NCI-H82 treated with DMSO at 0.1 percent for 48 hours (cell line): Measurements from ENCODE around the gene MIPOL1.
"Not testable (repeated sequence)": the region's sequence is repeated elsewhere in the genome, so short reads cannot be mapped to it uniquely, and the experiment has no call there.

Experiments used
- DNase-seq: peaks from one replicate; lab custom pipeline; 2025; ENCODE audit not compliant: unreplicated experiment; lab: John Stamatoyannopoulos, UW

MIPOL1 gene

GRCh38 chr14:37452323-37452722, 254.6 kb downstream of the MIPOL1 start:
- DNase-seq, result no peak

- no peak for DNase-seq
Measured at GRCh38 chr14:37453985-37454384, 256.2 kb downstream of the MIPOL1 start.

- no peak for DNase-seq
Measured at GRCh38 chr14:37457334-37457733, 259.6 kb downstream of the MIPOL1 start.

GRCh38 chr14:37462426-37462825, 264.7 kb downstream of the MIPOL1 start:
- not testable (repeated sequence) for DNase-seq

GRCh38 chr14:37464192-37464858, 266.6 kb downstream of the MIPOL1 start:
- DNase-seq, result no peak

- DNase-seq, result no peak
Measured at GRCh38 chr14:37466003-37466622, 268.4 kb downstream of the MIPOL1 start.

- DNase-seq, result no peak
Measured at GRCh38 chr14:37466623-37467088, 268.9 kb downstream of the MIPOL1 start.

- no peak for DNase-seq
Measured at GRCh38 chr14:37469650-37470049, 271.9 kb downstream of the MIPOL1 start.

GRCh38 chr14:37470251-37470650, 272.5 kb downstream of the MIPOL1 start:
- DNase-seq, result no peak

GRCh38 chr14:37472906-37473305, 275.2 kb downstream of the MIPOL1 start:
- no peak for DNase-seq

GRCh38 chr14:37474191-37474590, 276.5 kb downstream of the MIPOL1 start:
- no peak for DNase-seq

- no peak for DNase-seq
Measured at GRCh38 chr14:37480446-37481290, 282.9 kb downstream of the MIPOL1 start.

GRCh38 chr14:37482428-37482827, 284.7 kb downstream of the MIPOL1 start:
- no peak for DNase-seq

GRCh38 chr14:37483672-37484071, 285.9 kb downstream of the MIPOL1 start:
- DNase-seq, result no peak

- DNase-seq, result no peak
Measured at GRCh38 chr14:37490607-37491006, 292.9 kb downstream of the MIPOL1 start.

GRCh38 chr14:37491076-37491475, 293.3 kb downstream of the MIPOL1 start:
- DNase-seq, result no peak

- no peak for DNase-seq
Measured at GRCh38 chr14:37493606-37494005, 295.9 kb downstream of the MIPOL1 start.

- DNase-seq, result no peak
Measured at GRCh38 chr14:37497422-37497821, 299.7 kb downstream of the MIPOL1 start.

- DNase-seq, result no peak
Measured at GRCh38 chr14:37501877-37502276, 304.1 kb downstream of the MIPOL1 start.

- no peak for DNase-seq
Measured at GRCh38 chr14:37508503-37508902, 310.8 kb downstream of the MIPOL1 start.

GRCh38 chr14:37512173-37512572, 314.4 kb downstream of the MIPOL1 start:
- DNase-seq, result no peak

- DNase-seq, result no peak
Measured at GRCh38 chr14:37515771-37516170, 318.0 kb downstream of the MIPOL1 start.
